ENCODE measurements around the gene STPG1.
A peak's percentile ranks its signal among the peaks of the same experiment; 100 is the strongest.
"Not testable (repeated sequence)": the region's sequence is repeated elsewhere in the genome, so short reads cannot be mapped to it uniquely, and the experiment has no call there.

The STPG1 gene, protein sequence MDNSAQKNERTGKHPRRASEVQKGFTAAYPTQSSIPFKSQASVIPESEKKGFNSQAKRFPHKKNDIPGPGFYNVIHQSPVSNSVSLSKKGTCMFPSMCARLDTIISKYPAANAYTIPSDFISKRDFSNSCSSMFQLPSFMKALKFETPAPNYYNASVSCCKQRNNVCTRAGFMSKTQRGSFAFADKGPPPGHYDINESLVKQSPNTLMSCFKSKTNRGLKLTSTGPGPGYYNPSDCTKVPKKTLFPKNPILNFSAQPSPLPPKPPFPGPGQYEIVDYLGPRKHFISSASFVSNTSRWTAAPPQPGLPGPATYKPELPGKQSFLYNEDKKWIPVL

DNA sequence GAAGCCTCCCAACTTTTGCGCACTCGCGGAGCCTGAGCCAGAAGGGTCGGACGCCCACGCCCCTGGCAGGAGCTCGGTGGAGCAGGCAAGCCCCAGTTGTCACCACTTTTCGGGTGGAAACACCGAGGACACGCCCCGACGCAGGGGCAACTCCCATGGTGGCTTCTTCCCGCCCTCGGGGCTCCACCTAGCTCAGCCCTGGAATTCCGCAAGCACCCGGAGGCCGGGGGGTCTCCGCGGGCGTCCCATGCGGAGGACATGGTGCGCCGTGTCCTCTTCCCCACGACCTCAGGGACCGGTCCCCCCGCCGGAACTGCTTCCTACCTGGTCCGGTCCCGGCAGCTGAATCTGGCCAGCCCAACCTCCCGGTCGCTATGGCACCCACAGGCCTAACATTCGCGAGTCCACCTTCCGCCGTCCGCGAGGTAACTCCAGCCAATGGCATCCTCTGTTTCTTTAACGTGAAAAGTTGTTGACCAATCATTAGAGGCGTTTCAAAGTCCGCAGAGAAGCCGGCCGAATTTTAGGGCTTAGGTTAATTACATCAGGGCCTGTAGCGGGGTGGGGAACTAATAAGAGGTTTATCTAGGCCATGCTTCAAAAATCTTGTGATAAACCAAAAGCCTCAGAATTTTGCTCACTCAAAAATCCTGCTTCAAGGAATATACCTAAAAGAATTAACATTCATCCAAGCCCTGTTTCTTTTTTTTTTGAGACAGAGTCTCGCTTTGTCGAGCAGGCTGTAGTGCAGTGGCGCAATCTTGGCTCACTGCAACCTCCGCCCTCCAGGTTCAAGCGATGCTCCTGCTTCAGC, at the start of gene STPG1:
Gene STPG1, minus strand, starts transcription at position 433 of the 814 bp plus-strand sequence. CDS start 12,394 bp downstream, outside the sequence.
- DNase-seq: peak; percentile 60

DNA sequence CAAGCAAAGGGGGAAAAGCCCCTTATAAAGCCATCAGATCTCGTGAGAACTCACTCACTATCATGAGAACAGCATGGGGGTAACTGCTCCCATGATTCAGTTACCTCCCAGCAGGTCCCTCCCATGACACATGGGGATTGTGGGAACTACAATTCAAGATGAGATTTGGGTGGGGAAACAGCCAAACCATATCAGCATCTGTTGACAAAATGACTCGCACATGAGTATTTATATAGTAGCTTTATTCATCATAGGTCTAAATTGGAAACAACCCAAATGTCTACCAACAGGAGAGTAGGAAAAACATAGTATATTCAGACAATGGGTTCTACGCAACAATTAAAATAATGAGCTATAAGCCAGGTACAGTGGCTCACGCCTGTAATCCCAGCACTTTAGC, 48.5 kb upstream of the STPG1 start:
- DNase-seq: not testable (repeated sequence)

DNA sequence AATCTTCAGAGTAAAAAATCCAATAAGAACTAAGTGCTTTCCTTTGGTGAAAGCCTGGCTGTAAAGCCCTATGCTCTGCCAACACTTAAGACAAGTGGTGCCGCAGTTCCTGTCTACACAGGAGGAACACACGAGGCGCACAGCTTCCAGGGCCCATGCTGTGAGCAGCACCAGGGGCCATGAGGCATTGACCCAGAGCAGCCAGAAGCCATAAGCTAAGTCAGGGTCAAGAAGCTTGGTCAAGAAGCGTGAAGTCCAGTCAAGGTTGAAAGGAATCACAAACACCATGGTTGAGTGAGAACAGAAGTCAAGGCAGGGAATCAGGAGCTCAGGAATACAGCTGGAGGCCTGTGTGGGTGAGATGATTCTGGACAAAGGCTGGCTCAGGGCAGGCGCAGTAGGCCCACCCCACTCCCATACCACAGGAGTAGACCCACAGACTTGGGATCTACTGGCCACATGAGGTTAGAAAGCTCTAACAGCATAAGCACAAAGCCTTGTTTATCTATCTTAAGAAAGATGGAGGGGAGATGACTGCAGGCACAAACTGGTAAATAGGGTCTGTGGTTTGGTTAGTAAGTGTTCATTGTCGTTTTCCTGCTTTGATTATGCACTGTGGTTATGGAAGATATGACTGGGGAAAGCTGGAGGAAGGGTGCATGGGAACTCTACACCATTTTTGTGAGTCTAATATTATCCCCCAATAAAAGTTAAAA, 46.1 kb upstream of the STPG1 start:
- no peak for DNase-seq

DNA sequence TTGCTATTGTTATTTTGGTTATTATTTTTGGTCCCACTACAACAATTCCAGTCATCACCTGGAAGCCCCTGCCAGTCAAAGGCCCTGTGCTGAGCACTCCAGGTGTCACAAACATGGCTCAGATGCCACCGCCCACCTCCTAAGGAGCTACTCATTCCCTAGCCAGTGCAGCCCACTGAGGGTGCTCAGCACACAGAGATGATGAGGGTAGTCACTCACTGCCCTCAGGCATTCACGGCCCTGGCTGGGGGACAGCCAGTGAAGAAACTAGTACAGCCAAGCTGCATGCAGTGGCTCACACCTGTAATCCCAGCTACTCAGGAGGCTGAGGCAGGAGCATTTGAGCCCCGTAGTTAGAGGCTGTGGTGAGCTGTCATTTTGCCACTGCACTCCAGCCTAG, 44.3 kb upstream of the STPG1 start:
- DNase-seq: no peak

- DNase-seq: no peak
These were observed 41.7 kb upstream of the STPG1 start for GRCh38 chr1:24455272-24455671.

DNA sequence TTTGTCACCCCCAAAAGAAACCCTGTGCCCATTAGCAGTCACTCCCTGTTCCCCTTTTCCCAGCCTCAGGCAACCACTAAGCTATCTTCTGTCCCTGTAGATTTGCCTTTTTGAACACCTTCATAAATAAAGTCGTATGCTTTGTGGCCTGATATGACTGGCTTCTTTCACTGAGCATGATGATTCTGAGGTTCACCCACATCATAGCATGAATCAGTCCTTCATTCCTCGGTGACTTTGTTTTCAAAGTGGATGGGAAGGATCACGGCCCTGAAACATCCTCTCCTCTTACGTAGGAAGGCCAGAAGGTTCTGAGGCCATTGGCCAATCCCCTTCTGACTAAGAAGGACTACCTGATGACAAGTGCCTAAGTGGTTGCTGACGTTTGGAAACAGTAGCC, 41.1 kb upstream of the STPG1 start:
- DNase-seq: no peak

DNA sequence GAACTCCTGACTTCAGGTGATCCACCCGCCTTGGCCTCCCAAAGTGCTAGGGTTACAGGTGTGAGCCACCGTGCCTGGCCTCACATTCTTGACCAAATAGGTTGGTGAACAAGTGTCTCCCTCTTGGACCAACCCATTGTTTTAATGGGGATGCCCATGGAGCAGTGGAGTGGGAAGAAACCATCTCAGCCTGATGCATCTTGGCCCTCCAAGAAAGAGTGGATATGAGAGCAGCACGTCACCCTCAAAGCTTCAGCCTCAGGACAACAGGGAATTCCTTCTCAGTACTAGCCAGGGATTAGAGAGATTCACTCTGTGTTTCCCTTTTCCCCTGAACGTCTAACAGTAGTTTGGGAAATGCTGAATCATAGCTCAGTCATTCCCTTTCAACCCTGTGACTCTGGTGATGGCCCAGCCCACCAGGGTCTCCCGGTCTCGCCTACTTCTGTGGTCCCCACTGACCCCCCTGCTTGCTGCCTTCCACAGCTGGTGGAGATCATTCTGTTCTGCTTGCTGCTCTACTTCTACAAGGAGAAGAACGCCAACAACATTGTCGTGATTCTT, 39.4 kb upstream of the STPG1 start:
- no peak for DNase-seq

DNA sequence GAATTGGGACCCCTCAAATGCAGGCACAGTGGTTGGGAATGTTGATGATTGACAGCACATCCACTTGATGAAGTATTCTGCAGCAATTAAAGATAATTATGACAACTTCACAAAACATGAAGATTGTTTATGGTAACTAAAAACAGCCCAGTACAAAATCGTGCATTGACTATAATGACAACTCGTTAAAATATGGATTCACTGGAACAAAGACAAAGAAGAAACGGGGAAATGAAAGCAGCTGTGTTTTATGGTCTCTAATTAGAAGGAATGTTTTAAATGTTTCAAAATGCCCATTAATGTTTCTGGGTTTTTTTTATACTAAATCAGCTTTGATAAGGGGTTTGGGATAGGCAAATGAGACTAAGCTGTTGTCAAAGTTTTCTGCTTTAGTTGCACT, 38.2 kb upstream of the STPG1 start:
- DNase-seq: no peak

GRCh38 chr1:24450857-24451397, 37.3 kb upstream of the STPG1 start:
- no peak for DNase-seq

GRCh38 chr1:24450316-24450715, 36.7 kb upstream of the STPG1 start:
- DNase-seq: no peak

DNA sequence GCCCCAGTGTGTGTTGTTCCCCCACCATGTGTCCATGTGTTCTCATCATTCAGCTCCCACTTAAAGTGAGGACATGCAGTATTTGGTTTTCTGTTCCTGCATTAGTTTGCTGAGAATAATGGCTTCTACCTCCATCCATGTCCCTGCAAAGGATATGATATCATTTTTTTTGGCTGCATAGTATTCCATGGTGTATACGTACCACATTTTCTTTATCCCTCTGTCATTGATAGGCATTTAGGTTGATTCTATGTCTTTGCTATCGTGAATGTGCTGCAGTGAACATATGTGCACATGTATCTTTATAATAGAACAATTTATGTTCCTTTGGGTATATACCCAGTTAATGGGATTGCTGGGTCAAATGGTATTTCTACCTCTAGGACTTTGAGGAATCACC, 32.9 kb upstream of the STPG1 start:
- not testable (repeated sequence) for DNase-seq

DNA sequence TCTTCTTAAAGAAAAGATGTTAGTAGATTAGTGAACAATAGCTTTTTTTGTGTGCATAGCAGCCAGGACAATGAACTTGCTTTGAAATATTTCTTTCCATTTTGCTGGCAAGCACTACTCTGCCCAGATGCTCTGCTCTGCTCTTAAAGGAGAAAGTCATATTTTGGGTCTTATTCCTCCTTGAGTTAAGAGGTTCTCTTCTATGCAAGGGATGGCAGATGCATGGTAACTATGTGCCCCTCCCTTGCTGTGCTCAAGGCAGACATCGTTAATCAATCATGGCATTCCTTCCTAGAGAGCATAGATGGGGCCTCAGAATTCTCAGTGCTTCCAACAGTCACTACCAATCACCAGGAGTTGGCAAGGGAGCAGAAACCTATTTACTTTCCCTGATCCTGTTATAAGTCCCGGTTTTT, 29.7 kb upstream of the STPG1 start:
- no peak for DNase-seq

DNA sequence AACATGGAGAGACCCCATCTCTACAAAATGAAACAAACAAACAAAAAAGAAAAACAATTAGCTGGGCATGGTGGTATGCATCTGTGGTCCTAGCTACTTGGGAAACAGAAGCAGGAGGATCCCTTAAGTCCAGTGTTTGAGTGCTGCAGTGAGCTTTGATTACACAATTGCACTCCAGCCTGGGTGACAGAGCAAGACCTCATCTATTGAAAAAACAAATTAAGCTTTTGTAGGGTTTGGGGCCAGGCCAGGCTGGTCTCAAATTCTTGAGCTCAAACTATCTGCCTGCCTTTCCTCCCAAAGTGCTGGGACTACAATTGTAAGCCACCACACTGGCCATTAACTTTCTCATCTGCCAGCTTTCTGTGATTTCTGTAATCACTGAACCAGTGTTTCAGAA, 29.2 kb upstream of the STPG1 start:
- DNase-seq: no peak

GRCh38 chr1:24441996-24442668, 28.6 kb upstream of the STPG1 start:
- DNase-seq: no peak

DNA sequence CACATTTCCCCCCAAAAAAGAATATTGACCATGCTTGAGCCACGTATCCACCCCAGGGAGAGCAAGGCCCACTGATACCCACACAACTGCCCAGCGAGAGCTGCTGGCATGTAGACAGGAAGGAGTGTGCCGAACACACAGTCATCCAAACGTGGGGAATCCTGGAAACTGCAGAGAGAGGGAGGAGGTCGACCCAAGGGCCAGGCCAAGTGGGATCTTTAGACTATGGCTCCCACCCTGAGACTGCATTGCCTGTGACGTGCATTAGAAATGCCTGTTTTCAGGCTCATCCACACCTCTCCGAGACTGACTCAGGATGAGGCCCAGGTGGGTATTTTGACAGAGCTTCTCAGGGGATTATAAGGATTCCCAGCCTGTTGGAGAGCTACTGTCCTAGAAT, 27.9 kb upstream of the STPG1 start:
- no peak for DNase-seq

DNA sequence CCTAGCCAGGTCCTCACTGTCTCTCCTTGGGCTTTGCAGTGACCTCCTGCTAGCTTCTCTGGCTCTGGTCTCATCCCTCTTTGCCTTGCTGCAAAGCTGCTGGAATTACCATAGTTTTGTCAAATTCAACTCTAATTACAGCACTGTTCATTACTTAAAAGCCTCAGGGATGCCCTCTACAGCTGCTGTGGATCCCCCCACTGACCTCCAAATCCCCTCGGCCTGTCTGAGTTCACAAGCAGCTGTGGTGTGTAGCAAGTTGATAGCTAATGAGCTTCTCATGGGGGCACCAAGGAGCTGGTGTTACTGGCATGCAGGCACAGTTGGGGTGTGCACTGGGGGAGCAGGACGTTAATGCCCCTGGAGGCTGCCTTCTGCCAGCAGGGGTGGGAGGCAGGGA, 26.9 kb upstream of the STPG1 start:
- no peak for DNase-seq

- DNase-seq: no peak
These were observed 24.9 kb upstream of the STPG1 start for GRCh38 chr1:24438423-24438901.

GRCh38 chr1:24437631-24438396, 24.2 kb upstream of the STPG1 start:
- no peak for DNase-seq

- DNase-seq: no peak
These were observed 22.3 kb upstream of the STPG1 start for GRCh38 chr1:24435782-24436365.

DNA sequence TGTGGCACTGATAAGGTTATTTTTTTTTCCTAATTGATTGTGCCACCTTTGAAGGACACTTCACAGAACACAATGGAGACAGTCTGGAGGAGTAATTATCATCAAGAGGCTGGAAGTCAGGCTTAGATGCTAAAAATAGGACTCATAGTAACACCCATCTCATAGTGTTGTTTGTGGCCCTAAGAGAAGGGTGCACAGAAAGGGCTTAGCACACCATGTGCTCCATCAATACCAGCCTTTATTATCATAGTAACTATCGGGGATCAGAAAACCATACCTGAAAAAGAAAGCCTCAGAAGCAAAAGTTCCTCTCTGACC, 13.9 kb upstream of the STPG1 start:
- DNase-seq: no peak
